Colonic mucosa (tissue), 4 donors: ENCODE results near the gene PCED1A. TPM values are rescaled to one million over a fixed set of nuclear protein-coding genes. Genes with fewer than 3 reads are reported as not detected.

ENCODE experiments used
- DNase-seq: peaks from one replicate; pipeline ENCODE4 v3.0.0-alpha.2; 2020
- H3K27ac ChIP-seq: fragments of 200-600 bp; one replicate; pipeline ENCODE4 v1.8.0; 2021
- H3K27me3 ChIP-seq: fragments of 200-600 bp; one replicate; pipeline ENCODE4 v1.8.0; 2021
- H3K36me3 ChIP-seq: fragments of 200-600 bp; one replicate; pipeline ENCODE4 v1.8.0; 2021
- H3K4me1 ChIP-seq: fragments of 200-600 bp; one replicate; pipeline ENCODE4 v1.8.0; 2021; ENCODE audit warnings: mild to moderate bottlenecking
- H3K4me3 ChIP-seq: fragments of 200-600 bp; one replicate; pipeline ENCODE4 v1.8.0; 2021
- H3K9ac ChIP-seq, 2 donors: one replicate each; pipeline ENCODE4 v1.7.0; 2013; ENCODE audit warnings: control low read depth in 2 of 2, low read depth in 2 of 2, low read length in 2 of 2
- H3K9me3 ChIP-seq: fragments of 200-600 bp; one replicate; pipeline ENCODE4 v1.8.0; 2021
- intact Hi-C: fragments of 100-400 bp; cut with DNase I; formaldehyde crosslinking; loops from one replicate; pipeline ENCODE4 v1.14.1; 2022
- total RNA-seq, 2 donors: library from RNA; stranded (reverse); fragmentation: NEBNext Ultra II Directional in 1 of 2; extraction: Animal tissue kit (Norgen Biotek cat#: 25700) in 1 of 2; gene quantifications; one replicate each; pipeline ENCODE4 v1.2.1, GENCODE V29; 2021
- TF ChIP-seq, protein P1 (sequence below): fragments of 200-600 bp; IDR thresholded peaks from one replicate; pipeline ENCODE4 v1.8.0; 2022; ENCODE audit warnings: antibody characterized with exemption, mild to moderate bottlenecking
- donor health status: healthy.
- donor health status: DM: no; HTN: no; CAD: no.
- donor health status: DM: no; HTN: no; CAD: no.

PCED1A gene
- total RNA-seq, 2 donors from 2014 or later = 21.7 to 24.8 TPM

DNA sequence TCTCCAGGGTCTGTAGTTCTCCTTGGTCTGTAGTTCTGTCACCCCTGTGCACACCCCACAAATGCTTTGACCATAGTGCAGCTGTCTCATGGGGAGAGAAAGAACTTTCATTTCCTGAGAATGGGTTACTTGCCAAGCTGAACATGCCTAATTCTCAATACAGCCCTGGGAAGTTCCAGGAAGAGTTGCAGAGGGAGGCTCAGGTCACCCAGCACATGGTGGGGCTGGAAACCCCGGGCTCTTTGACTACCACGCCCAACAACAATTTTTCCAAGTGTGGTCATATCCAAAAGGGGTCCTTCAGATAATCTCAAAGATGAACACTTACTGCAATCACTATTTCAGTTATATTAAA lies 30.6 kb upstream of the PCED1A start:
- Histone ChIP-seq H3K4me3 (no peak overlapping the region), H3K9me3 (no peaks in the 10 kb centered on the region), H3K27ac (no peak overlapping the region), H3K4me1 (no peaks in the 10 kb centered on the region), H3K36me3 (no peaks in the 10 kb centered on the region), H3K9ac (no peak overlapping the region), H3K27me3 (no peaks in the 10 kb centered on the region)
- intact Hi-C loops = no loop called here
- TF ChIP-seq, protein P1, sequence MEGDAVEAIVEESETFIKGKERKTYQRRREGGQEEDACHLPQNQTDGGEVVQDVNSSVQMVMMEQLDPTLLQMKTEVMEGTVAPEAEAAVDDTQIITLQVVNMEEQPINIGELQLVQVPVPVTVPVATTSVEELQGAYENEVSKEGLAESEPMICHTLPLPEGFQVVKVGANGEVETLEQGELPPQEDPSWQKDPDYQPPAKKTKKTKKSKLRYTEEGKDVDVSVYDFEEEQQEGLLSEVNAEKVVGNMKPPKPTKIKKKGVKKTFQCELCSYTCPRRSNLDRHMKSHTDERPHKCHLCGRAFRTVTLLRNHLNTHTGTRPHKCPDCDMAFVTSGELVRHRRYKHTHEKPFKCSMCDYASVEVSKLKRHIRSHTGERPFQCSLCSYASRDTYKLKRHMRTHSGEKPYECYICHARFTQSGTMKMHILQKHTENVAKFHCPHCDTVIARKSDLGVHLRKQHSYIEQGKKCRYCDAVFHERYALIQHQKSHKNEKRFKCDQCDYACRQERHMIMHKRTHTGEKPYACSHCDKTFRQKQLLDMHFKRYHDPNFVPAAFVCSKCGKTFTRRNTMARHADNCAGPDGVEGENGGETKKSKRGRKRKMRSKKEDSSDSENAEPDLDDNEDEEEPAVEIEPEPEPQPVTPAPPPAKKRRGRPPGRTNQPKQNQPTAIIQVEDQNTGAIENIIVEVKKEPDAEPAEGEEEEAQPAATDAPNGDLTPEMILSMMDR = no peak
- no peak for DNase-seq

GRCh38 chr20:2869381-2869780 lies 28.9 kb upstream of the PCED1A start:
- no peaks in the 10 kb centered on the region for H3K27me3 ChIP-seq
- DNase-seq = no peak
- H3K9me3 ChIP-seq = no peaks in the 10 kb centered on the region
- H3K9ac ChIP-seq = no peak overlapping the region
- H3K27ac ChIP-seq = no peak overlapping the region
- TF ChIP-seq, protein P1 = no peak
- intact Hi-C loops = no loop called here
- H3K4me1 ChIP-seq = no peaks in the 10 kb centered on the region
- no peaks in the 10 kb centered on the region for H3K36me3 ChIP-seq
- no peak overlapping the region for H3K4me3 ChIP-seq

- H3K36me3 ChIP-seq = no peaks in the 10 kb centered on the region
- TF ChIP-seq, protein P1 = no peak
- H3K4me1 ChIP-seq = no peaks in the 10 kb centered on the region
- DNase-seq = peak; percentile 49
- no peak overlapping the region for H3K4me3 ChIP-seq
- H3K27ac ChIP-seq = no peak overlapping the region
- H3K27me3 ChIP-seq = no peaks in the 10 kb centered on the region
- H3K9me3 ChIP-seq = no peaks in the 10 kb centered on the region
- H3K9ac ChIP-seq = no peak overlapping the region
- intact Hi-C loops = no loop called here
These were observed 26.8 kb upstream of the PCED1A start for GRCh38 chr20:2867081-2867864.

DNA sequence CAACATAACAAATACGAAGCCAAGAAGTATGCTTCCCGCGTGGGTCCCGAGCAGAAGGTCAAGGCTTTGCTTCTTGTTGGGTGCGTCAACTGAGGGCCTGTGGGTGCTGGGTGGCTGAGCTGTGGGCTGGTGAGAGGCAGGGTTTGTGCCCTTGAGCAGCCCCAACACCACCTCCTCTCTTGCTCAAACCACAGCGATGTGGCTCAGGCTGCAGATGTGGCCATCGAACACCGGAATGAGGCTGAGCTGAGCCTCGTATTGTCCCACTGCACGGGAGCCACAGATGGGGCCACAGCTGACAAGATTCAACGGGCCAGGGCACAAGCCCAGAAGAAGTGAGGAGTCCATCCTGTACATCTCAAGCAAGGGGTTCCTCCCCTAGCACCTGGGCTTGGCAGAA lies 25.8 kb upstream of the PCED1A start:
- TF ChIP-seq, protein P1 = no peak
- Histone ChIP-seq H3K9me3 (no peaks in the 10 kb centered on the region), H3K27ac (no peak overlapping the region), H3K4me3 (no peak overlapping the region), H3K4me1 (no peaks in the 10 kb centered on the region), H3K9ac (no peak overlapping the region), H3K36me3 (peaks cover 4% of the 10 kb centered on the region), H3K27me3 (no peaks in the 10 kb centered on the region)
- intact Hi-C loops = no loop called here
- no peak for DNase-seq

GRCh38 chr20:2865630-2866029 lies 25.2 kb upstream of the PCED1A start:
- Histone ChIP-seq H3K9ac (no peak overlapping the region), H3K36me3 (peaks cover 8% of the 10 kb centered on the region), H3K4me3 (no peak overlapping the region), H3K27me3 (no peaks in the 10 kb centered on the region), H3K4me1 (no peaks in the 10 kb centered on the region), H3K9me3 (no peaks in the 10 kb centered on the region), H3K27ac (no peak overlapping the region)
- TF ChIP-seq, protein P1 = no peak
- intact Hi-C loops = no loop called here
- no peak for DNase-seq
